Sigmoid colon (tissue), 7 donors: Measurements from ENCODE around the gene PPT2. TPM values are rescaled to one million over a fixed set of nuclear protein-coding genes. Genes with fewer than 3 reads are reported as not detected.

Source experiments
- DNase-seq: peaks from one replicate; pipeline ENCODE4 v3.0.0-alpha.2; 2019
- H3K27ac ChIP-seq, 4 donors: fragments of 200-600 bp; sonication (generic); one replicate each; pipeline ENCODE4 v1.5.1; 2016 to 2019; ENCODE audit warnings: mild to moderate bottlenecking in 1 of 4
- H3K27me3 ChIP-seq, 3 donors: fragments of 200-600 bp; sonication (generic); one replicate each; pipeline ENCODE4 v1.5.1; 2019; ENCODE audit warnings: mild to moderate bottlenecking in 1 of 3
- H3K36me3 ChIP-seq, 4 donors: fragments of 200-600 bp; sonication (generic); one replicate each; pipeline ENCODE4 v1.5.1; 2016 to 2019
- H3K4me1 ChIP-seq, 4 donors: fragments of 200-600 bp; sonication (generic); one replicate each; pipeline ENCODE4 v1.5.1; 2017 to 2019
- H3K4me3 ChIP-seq, 4 donors: fragments of 200-600 bp; sonication (generic); one replicate each; pipeline ENCODE4 v1.5.1; 2017 to 2019; ENCODE audit warnings: mild to moderate bottlenecking in 2 of 4, moderate library complexity in 1 of 4
- H3K9me3 ChIP-seq, 4 donors: fragments of 200-600 bp in 3 of 4; sonication (generic) in 3 of 4; one replicate each; pipeline versions ENCODE4 v1.5.1 to v1.6.1; 2013 to 2019
- CTCF ChIP-seq, 4 experiments: fragments of 450-650 bp in 3 of 4; fragments of 200-600 bp in 1 of 4; IDR thresholded peaks; one replicate each; pipeline ENCODE4 v1.5.1; 2016 to 2019; ENCODE audit warnings: antibody characterized with exemption in 4 of 4, mild to moderate bottlenecking in 3 of 4, moderate library complexity in 2 of 4
- EP300 ChIP-seq, 4 donors: sonication (generic); formaldehyde crosslinking; IDR thresholded peaks; one replicate each; pipeline ENCODE4 v1.6.1; 2017; ENCODE audit warnings: antibody characterized with exemption in 4 of 4
- POLR2A ChIP-seq, 2 donors: fragments of 450-650 bp; IDR thresholded peaks; one replicate each; pipeline ENCODE4 v1.6.1; 2016; ENCODE audit warnings: antibody characterized with exemption in 2 of 2, mild to moderate bottlenecking in 2 of 2, moderate library complexity in 2 of 2
- POLR2AphosphoS5 ChIP-seq, 4 donors: sonication (generic); formaldehyde crosslinking; IDR thresholded peaks; one replicate each; pipeline ENCODE4 v1.6.1; 2017; ENCODE audit warnings: antibody characterized with exemption in 4 of 4
- WGBS, 2 donors: extraction: QIAGEN DNeasy Blood & Tissue Kit; methylation state at CpG; one replicate each; pipeline ENCODE4 v1.1.7; 2013; 5-methylcytosine and 5-hydroxymethylcytosine counted together
- intact Hi-C: fragments of 100-400 bp; cut with DNase I; formaldehyde crosslinking; loops from one replicate; pipeline ENCODE4 v1.15.1; 2023
- polyA plus RNA-seq, 3 donors: library from polyadenylated mRNA; stranded (reverse); fragments of 200-250 nt; gene quantifications; one replicate each; pipeline ENCODE4 v1.2.3, GENCODE V29; 2013
- total RNA-seq, 4 donors: library from RNA; depleted of rRNA; stranded (reverse); fragments of >200 nt; gene quantifications; one replicate each; pipeline ENCODE4 v1.1.0, GENCODE V29; 2016
- donor health status: healthy with polysubstance abuse.
- donor health status: Bipolar disorder and iron deficiency.
- donor health status: healthy.

PPT2 gene
- total and polyA plus RNA-seq, 7 donors: 3.0 to 126 (median 15.5) TPM

GRCh38 chr6:32146287-32146686 lies 7.7 kb upstream of the PPT2 start:
- TF ChIP-seq EP300 (IDR thresholded peaks at IDR 0.05): no peak
- TF ChIP-seq POLR2AphosphoS5 (IDR thresholded peaks at IDR 0.05): no peak
- TF ChIP-seq POLR2A (IDR thresholded peaks at IDR 0.05): no peak
- no peak for TF ChIP-seq CTCF (IDR thresholded peaks at IDR 0.05)
- DNase-seq: no peak
- peaks cover 0 to 18% (median 0%) of the 10 kb centered on the region in 4 donors for H3K36me3 ChIP-seq

GRCh38 chr6:32146687-32147086 lies 7.3 kb upstream of the PPT2 start:
- no peak overlapping the region for H3K27ac ChIP-seq
- H3K4me3 ChIP-seq: no peak overlapping the region
- peaks cover 0 to 22% (median 19%) of the 10 kb centered on the region in 4 donors for H3K4me1 ChIP-seq
- 60 to 79% methylated on average over 4 of the region's 4 CpGs for WGBS, 2 donors
- peaks cover 0 to 18% (median 0%) of the 10 kb centered on the region in 4 donors for H3K36me3 ChIP-seq
- no peak for DNase-seq
- H3K9me3 ChIP-seq: no peaks in the 10 kb centered on the region
- intact Hi-C loops: no loop called here
- no peak for TF ChIP-seq CTCF (IDR thresholded peaks at IDR 0.05)
- TF ChIP-seq EP300 (IDR thresholded peaks at IDR 0.05): no peak
- TF ChIP-seq POLR2AphosphoS5 (IDR thresholded peaks at IDR 0.05): no peak
- TF ChIP-seq POLR2A (IDR thresholded peaks at IDR 0.05): no peak
- no peaks in the 10 kb centered on the region for H3K27me3 ChIP-seq

More at GRCh38 chr6:32146287-32146686, 7.7 kb upstream of the PPT2 start:
- Histone ChIP-seq H3K9me3 (no peaks in the 10 kb centered on the region), H3K27ac (no peak overlapping the region), H3K4me1 (peaks cover 0 to 18% (median 17%) of the 10 kb centered on the region in 4 donors), H3K4me3 (no peak overlapping the region), H3K27me3 (no peaks in the 10 kb centered on the region)
- intact Hi-C loops: no loop called here
- 92 to 94% methylated on average over 1 of the region's 1 CpG for WGBS, 2 donors

GRCh38 chr6:32147401-32148132 lies 6.4 kb upstream of the PPT2 start:
- Histone ChIP-seq H3K9me3 (no peaks in the 10 kb centered on the region), H3K4me3 (no peak overlapping the region), H3K36me3 (peaks cover 0 to 18% (median 0%) of the 10 kb centered on the region in 4 donors), H3K4me1 (peaks cover 0 to 29% (median 25%) of the 10 kb centered on the region in 4 donors), H3K27ac (no peak overlapping the region), H3K27me3 (no peaks in the 10 kb centered on the region)
- intact Hi-C loops: loop anchor here (1.0 kb wide), 1 partner anchor 16 kb away; no protein-coding TSS in a partner anchor
- 90 to 91% methylated on average over 4 of the region's 4 CpGs for WGBS, 2 donors
- no peak for DNase-seq
- TF ChIP-seq CTCF (IDR thresholded peaks at IDR 0.05) (no peak), POLR2AphosphoS5 (IDR thresholded peaks at IDR 0.05) (no peak), EP300 (IDR thresholded peaks at IDR 0.05) (no peak), POLR2A (IDR thresholded peaks at IDR 0.05) (no peak)

- TF ChIP-seq POLR2AphosphoS5 (IDR thresholded peaks at IDR 0.05) (no peak), POLR2A (IDR thresholded peaks at IDR 0.05) (no peak), CTCF (IDR thresholded peaks at IDR 0.05) (no peak)
- no peak for DNase-seq
- Histone ChIP-seq H3K9me3 (no peaks in the 10 kb centered on the region), H3K36me3 (peaks cover 0 to 18% (median 0%) of the 10 kb centered on the region in 4 donors), H3K4me1 (peaks cover 0 to 39% (median 34%) of the 10 kb centered on the region in 4 donors), H3K4me3 (peak overlapping the region in 3 of 4 donors; percentile 7 to 13 (median 11)), H3K27ac (peak overlapping the region in 1 of 4 donors; percentile 7), H3K27me3 (no peaks in the 10 kb centered on the region)
- intact Hi-C loops: loop anchor here (1.0 kb wide), 1 partner anchor 17 kb away; no protein-coding TSS in a partner anchor
- WGBS, 2 donors: 24 to 37% methylated on average over 39 of the region's 39 CpGs
These were observed 5.5 kb upstream of the PPT2 start for GRCh38 chr6:32148289-32149091.
